Endothelial cell (in vitro differentiated cells): ENCODE data around the gene NIN. TPM values are rescaled to one million over a fixed set of nuclear protein-coding genes. Genes with fewer than 3 reads are reported as not detected.

Experiments
- DNase-seq: peaks from one replicate; pipeline ENCODE4 v3.0.0; 2021; ENCODE audit warnings: low spot score
- H3K27ac Mint-ChIP-seq: one replicate; pipeline ENCODE4 v1.8.0; 2021; ENCODE audit warnings: mixed read lengths, inconsistent platforms; ENCODE audit not compliant: unreplicated experiment
- H3K27me3 Mint-ChIP-seq: one replicate; pipeline ENCODE4 v1.8.0; 2021; ENCODE audit warnings: mild to moderate bottlenecking, moderate library complexity, mixed read lengths, inconsistent platforms; ENCODE audit not compliant: unreplicated experiment
- H3K36me3 Mint-ChIP-seq: one replicate; pipeline ENCODE4 v1.8.0; 2021; ENCODE audit warnings: mild to moderate bottlenecking, low read depth, mixed read lengths, inconsistent platforms; ENCODE audit not compliant: unreplicated experiment
- H3K4me1 Mint-ChIP-seq: one replicate; pipeline ENCODE4 v1.8.0; 2021; ENCODE audit warnings: mild to moderate bottlenecking, mixed read lengths, inconsistent platforms; ENCODE audit not compliant: unreplicated experiment
- H3K4me3 Mint-ChIP-seq: one replicate; pipeline ENCODE4 v1.8.0; 2021; ENCODE audit warnings: mild to moderate bottlenecking, mixed read lengths, inconsistent platforms; ENCODE audit not compliant: unreplicated experiment
- H3K9me3 Mint-ChIP-seq: one replicate; pipeline ENCODE4 v1.8.0; 2021; ENCODE audit warnings: mixed read lengths, inconsistent platforms; ENCODE audit not compliant: unreplicated experiment
- total RNA-seq: library from RNA; stranded (reverse); fragmentation: NEBNext Ultra II Directional; extraction: Animal tissue kit (Norgen Biotek cat#: 25700); gene quantifications from one replicate; pipeline ENCODE4 v1.2.1, GENCODE V29; 2021; ENCODE audit not compliant: unreplicated experiment
- TF ChIP-seq, protein P1 (sequence below): fragments of 200-600 bp; sonication (generic); IDR thresholded peaks from one replicate; pipeline ENCODE4 v1.5.0; 2021; ENCODE audit warnings: antibody characterized with exemption; ENCODE audit not compliant: unreplicated experiment

NIN gene
- total RNA-seq, 1 donor from 2014 or later, result 50.0 TPM

DNA sequence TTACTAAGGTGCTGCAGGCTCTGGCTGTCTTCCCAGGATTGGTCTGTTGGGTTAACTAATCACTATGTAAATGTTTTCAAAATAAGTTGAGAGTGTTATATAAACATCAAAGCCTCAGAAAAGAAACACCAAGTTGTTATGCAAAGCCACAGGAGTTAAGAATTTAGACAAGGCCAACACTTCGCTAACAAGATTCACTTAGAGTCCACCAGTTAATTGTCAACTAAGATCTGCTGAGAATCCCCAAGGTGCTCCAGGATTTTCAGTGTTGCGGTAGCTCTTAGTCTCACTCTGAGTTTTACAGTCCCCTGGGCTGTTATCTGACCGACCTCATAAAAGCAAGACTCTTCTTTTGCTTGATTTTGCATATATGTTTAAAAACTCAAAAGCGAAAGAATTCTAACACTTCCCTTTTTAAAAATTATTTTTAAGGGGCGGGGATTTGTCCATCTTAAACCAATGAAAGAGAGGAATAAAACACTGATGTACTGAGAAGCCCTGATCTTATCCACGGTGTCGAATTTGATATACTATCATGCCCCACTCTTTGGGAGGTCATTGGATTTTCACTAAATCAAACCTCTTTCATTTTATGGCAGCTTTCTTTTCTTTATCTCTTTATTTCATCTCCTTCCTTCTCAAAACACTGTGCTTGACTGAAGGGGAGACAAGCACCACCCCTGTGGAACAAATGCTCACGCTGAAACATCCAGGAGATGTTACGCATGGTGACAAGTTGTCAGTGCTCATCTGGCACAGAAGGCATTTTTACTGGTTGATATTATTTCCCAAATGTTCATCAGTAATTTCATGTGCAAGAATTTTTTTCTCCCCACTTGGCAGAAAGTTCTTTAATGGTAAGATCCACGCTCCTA, 7.0 kb downstream of the NIN start:
- Mint-ChIP-seq H3K27ac (no peak overlapping the region), H3K9me3 (no peaks in the 10 kb centered on the region), H3K4me3 (no peak overlapping the region), H3K4me1 (peaks cover 5% of the 10 kb centered on the region), H3K36me3 (peaks cover 18% of the 10 kb centered on the region), H3K27me3 (peaks cover 3% of the 10 kb centered on the region)
- TF ChIP-seq, protein P1, sequence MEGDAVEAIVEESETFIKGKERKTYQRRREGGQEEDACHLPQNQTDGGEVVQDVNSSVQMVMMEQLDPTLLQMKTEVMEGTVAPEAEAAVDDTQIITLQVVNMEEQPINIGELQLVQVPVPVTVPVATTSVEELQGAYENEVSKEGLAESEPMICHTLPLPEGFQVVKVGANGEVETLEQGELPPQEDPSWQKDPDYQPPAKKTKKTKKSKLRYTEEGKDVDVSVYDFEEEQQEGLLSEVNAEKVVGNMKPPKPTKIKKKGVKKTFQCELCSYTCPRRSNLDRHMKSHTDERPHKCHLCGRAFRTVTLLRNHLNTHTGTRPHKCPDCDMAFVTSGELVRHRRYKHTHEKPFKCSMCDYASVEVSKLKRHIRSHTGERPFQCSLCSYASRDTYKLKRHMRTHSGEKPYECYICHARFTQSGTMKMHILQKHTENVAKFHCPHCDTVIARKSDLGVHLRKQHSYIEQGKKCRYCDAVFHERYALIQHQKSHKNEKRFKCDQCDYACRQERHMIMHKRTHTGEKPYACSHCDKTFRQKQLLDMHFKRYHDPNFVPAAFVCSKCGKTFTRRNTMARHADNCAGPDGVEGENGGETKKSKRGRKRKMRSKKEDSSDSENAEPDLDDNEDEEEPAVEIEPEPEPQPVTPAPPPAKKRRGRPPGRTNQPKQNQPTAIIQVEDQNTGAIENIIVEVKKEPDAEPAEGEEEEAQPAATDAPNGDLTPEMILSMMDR, result no peak
- no peak for DNase-seq

DNA sequence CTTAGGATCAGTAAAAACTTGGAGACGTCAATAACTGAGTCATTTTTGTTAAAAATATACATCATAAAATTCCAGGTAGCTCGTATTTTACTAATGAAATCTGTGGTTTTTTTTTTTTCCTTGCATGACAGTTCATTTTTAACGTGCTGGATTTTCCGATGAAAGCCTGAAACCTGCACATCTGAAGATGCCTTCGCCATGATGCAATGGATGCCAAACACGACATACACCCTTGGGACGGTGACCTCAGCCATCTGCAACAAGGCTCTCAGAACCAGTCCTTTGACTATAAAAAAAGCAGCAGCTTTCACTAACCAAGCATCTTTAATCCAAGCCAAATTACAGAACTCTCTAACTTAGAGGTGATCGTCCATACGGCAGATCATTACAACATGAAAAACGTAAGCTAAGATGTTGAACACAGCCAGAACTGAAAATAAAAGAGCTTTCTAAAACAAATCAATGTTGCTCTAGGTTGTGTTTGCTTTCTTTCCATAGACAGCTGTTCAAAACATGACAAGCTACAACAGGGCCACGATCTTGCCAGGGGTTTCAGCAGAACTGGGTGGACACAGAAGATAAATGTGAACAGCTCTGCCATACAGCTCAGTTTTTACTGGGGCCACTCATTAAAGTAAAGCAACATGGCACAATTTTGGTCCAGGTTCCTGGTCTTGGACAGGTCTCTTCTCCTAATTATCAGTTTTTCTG, 7.8 kb downstream of the NIN start:
- Mint-ChIP-seq H3K27me3 (peaks cover 1% of the 10 kb centered on the region), H3K4me1 (no peaks in the 10 kb centered on the region), H3K27ac (no peak overlapping the region), H3K4me3 (no peak overlapping the region), H3K9me3 (no peaks in the 10 kb centered on the region), H3K36me3 (peaks cover 13% of the 10 kb centered on the region)
- DNase-seq, result no peak
- TF ChIP-seq, protein P1, result no peak

DNA sequence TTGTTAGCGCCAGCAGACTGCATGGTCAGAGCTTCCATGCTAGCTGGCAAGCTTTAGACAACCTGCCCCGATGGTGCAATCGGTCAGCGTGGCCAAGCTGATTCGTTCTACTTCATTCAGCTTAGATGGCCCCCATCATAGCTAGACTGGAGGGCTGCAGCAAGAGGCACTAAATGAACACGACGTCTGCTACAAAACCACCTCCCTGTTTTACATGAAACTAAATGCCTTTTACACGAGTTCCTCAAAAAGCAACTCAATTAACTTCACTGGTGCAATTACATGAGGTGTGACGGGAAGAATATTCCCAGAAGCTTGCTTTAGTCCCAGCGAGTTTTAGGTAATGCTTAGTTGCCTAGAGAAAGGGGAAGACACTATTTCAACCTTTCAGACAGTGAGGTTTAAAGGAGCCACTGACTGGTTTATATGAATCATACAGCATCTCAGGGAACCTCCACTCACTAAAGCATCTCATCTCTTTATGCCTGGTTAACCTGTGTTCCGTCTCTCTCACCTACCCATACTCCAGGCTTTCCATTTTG, 8.4 kb downstream of the NIN start:
- no peak overlapping the region for H3K27ac Mint-ChIP-seq
- DNase-seq, result no peak

DNA sequence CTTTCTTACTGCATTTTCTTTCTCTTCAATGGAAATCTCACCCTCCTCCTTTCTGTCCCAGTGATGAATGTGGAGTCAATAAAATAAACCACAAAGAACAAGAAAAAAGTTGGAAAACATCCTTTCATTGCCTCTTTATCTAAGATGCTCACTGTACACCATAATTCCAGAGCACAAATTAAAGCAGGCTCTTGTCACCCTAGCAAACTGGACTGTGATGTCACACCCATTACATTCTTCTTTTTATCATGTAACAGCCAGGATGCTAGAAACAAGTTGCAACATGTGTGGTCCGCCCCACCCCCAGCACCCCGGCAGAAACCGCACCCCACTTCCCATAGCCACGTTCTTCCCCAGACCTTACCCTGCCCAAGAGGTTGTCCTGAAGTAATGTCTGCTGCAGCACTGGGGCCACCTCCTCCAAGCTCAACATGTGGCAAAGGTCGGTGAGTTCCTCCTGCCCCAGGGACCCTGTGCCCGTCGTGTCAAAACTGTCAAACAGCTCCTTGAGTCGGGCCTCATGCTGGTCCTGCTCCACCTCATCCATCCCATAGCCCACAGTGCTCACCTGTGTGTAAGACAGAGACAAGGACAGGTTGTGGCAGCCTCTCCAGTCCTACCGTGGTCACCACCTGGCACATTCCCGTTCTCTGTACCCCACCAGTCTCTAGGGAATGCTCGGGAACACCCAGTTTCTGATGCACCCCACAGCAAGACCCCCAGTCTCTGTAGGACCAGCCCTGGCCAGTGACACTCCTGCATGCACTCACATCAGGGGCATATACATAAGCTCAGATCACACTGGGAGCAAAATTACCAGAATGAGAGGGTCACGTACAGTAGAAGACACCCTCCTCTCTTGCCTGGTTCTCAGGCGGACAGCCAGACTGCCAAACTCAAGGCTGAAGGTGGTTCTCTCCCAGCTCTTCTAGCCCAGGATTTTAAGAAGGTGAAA, 9.2 kb downstream of the NIN start:
- DNase-seq, result no peak
- Mint-ChIP-seq H3K9me3 (no peaks in the 10 kb centered on the region), H3K4me1 (no peaks in the 10 kb centered on the region), H3K27me3 (peaks cover 1% of the 10 kb centered on the region), H3K27ac (no peak overlapping the region), H3K4me3 (no peak overlapping the region), H3K36me3 (peaks cover 13% of the 10 kb centered on the region)
- TF ChIP-seq, protein P1, result no peak

More for the DNA sequence above, 8.4 kb downstream of the NIN start:
- TF ChIP-seq, protein P1, result no peak
- Mint-ChIP-seq H3K9me3 (no peaks in the 10 kb centered on the region), H3K36me3 (peaks cover 13% of the 10 kb centered on the region), H3K4me1 (no peaks in the 10 kb centered on the region), H3K4me3 (no peak overlapping the region), H3K27me3 (peaks cover 1% of the 10 kb centered on the region)
